Measurements from ENCODE around the gene ARHGEF4. TPM values are rescaled to one million over a fixed set of nuclear protein-coding genes. Genes with fewer than 3 reads are reported as not detected.
A peak's percentile ranks its signal among the peaks of the same experiment; 100 is the strongest.

The ARHGEF4 gene
- total and polyA plus RNA-seq, 2 experiments from 2014 or later, result 4.6 to 16.6 TPM

- no peaks in the 10 kb centered on the region for H3K36me3 Mint-ChIP-seq (ENCODE audit: low read depth)
- DNase-seq (ENCODE audit: low spot score) (no peak), ATAC-seq (peak; percentile 51)
- Histone ChIP-seq H3K27me3 (ENCODE audit: insufficient read depth) (no peaks in the 10 kb centered on the region), H3F3A (replicated peaks; ENCODE audit: low read depth) (no peaks in the 10 kb centered on the region), H2AFZ (peak overlapping the region; percentile 99), H3K4me2 (no peak overlapping the region), H3K79me2 (replicated peaks; ENCODE audit: insufficient read depth) (no peaks in the 10 kb centered on the region), H4K20me1 (replicated peaks; ENCODE audit: insufficient read depth) (no peaks in the 10 kb centered on the region), H3K27ac (ENCODE audit: low read depth) (no peak overlapping the region), H3K4me1 (ENCODE audit: insufficient read depth) (peaks cover 14% of the 10 kb centered on the region; the same call in 1 of the 2 replicates), H3K9me2 (ENCODE audit: insufficient read depth) (no peaks in the 10 kb centered on the region), H3K4me3 (no peak overlapping the region), H3K36me3 (ENCODE audit: insufficient read depth) (no peaks in the 10 kb centered on the region)
- no peak overlapping the region for H3K4me3 Mint-ChIP-seq
- H3K27ac Mint-ChIP-seq, result no peak overlapping the region
- peaks cover 16% of the 10 kb centered on the region for H3K27me3 Mint-ChIP-seq (ENCODE audit: insufficient read depth, low read depth, poor library complexity)
- H3K9me3 Mint-ChIP-seq, result no peaks in the 10 kb centered on the region
- no peak for TF ChIP-seq ETS1 (IDR thresholded peaks at IDR 0.05)
- no peak for TF ChIP-seq ZNF114 (CRISPR knock-in tag; IDR thresholded peaks at IDR 0.05)
- TF ChIP-seq ZNF462 (CRISPR knock-in tag; IDR thresholded peaks at IDR 0.05), result no peak
- TF ChIP-seq JUNB (IDR thresholded peaks at IDR 0.05; ENCODE audit: unreplicated experiment), result no peak
- no peak for TF ChIP-seq NANOG (IDR thresholded peaks at IDR 0.05; ENCODE audit: borderline replicate concordance)
- TF ChIP-seq, protein P1, sequence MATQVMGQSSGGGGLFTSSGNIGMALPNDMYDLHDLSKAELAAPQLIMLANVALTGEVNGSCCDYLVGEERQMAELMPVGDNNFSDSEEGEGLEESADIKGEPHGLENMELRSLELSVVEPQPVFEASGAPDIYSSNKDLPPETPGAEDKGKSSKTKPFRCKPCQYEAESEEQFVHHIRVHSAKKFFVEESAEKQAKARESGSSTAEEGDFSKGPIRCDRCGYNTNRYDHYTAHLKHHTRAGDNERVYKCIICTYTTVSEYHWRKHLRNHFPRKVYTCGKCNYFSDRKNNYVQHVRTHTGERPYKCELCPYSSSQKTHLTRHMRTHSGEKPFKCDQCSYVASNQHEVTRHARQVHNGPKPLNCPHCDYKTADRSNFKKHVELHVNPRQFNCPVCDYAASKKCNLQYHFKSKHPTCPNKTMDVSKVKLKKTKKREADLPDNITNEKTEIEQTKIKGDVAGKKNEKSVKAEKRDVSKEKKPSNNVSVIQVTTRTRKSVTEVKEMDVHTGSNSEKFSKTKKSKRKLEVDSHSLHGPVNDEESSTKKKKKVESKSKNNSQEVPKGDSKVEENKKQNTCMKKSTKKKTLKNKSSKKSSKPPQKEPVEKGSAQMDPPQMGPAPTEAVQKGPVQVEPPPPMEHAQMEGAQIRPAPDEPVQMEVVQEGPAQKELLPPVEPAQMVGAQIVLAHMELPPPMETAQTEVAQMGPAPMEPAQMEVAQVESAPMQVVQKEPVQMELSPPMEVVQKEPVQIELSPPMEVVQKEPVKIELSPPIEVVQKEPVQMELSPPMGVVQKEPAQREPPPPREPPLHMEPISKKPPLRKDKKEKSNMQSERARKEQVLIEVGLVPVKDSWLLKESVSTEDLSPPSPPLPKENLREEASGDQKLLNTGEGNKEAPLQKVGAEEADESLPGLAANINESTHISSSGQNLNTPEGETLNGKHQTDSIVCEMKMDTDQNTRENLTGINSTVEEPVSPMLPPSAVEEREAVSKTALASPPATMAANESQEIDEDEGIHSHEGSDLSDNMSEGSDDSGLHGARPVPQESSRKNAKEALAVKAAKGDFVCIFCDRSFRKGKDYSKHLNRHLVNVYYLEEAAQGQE (IDR thresholded peaks at IDR 0.05; ENCODE audit: unreplicated experiment), result no peak
- no peak for TF ChIP-seq POLR2AphosphoS5 (IDR thresholded peaks at IDR 0.05; ENCODE audit: low read depth)
- peaks cover 22% of the 10 kb centered on the region for H3K4me1 Mint-ChIP-seq
Measured at GRCh38 chr2:130820279-130820861, 16.3 kb upstream of the ARHGEF4 start.

Data from GM23338 (cell line).